Measurements from ENCODE around the gene PLEKHH2.

The PLEKHH2 gene

GRCh38 chr2:43796206-43796605 is 159.1 kb downstream of the PLEKHH2 start:
- TF ChIP-seq ZNF565 (CRISPR knock-in tag; conservative IDR thresholded peaks at IDR 0.05; ENCODE audit: low read depth) (no peak), BACH2 (CRISPR knock-in tag; IDR thresholded peaks at IDR 0.05; ENCODE audit: borderline replicate concordance) (no peak), TCF4 (CRISPR knock-in tag; IDR thresholded peaks at IDR 0.05; ENCODE audit: borderline replicate concordance) (no peak), TOX (CRISPR knock-in tag; IDR thresholded peaks at IDR 0.05; ENCODE audit: borderline replicate concordance) (no peak), ZC3H10 (CRISPR knock-in tag; IDR thresholded peaks at IDR 0.05) (no peak), SNAI2 (CRISPR knock-in tag; IDR thresholded peaks at IDR 0.05) (no peak), RARB (CRISPR knock-in tag; IDR thresholded peaks at IDR 0.05) (no peak), ARNTL (CRISPR knock-in tag; IDR thresholded peaks at IDR 0.05; ENCODE audit: borderline replicate concordance, low read depth) (no peak), PPARA (CRISPR knock-in tag; IDR thresholded peaks at IDR 0.05; ENCODE audit: borderline replicate concordance) (no peak), GLIS3 (CRISPR knock-in tag; IDR thresholded peaks at IDR 0.05) (no peak)
- TF ChIP-seq, protein P1, sequence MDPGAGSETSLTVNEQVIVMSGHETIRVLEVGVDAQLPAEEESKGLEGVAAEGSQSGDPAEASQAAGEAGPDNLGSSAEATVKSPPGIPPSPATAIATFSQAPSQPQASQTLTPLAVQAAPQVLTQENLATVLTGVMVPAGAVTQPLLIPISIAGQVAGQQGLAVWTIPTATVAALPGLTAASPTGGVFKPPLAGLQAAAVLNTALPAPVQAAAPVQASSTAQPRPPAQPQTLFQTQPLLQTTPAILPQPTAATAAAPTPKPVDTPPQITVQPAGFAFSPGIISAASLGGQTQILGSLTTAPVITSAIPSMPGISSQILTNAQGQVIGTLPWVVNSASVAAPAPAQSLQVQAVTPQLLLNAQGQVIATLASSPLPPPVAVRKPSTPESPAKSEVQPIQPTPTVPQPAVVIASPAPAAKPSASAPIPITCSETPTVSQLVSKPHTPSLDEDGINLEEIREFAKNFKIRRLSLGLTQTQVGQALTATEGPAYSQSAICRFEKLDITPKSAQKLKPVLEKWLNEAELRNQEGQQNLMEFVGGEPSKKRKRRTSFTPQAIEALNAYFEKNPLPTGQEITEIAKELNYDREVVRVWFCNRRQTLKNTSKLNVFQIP (CRISPR knock-in tag; IDR thresholded peaks at IDR 0.05; ENCODE audit: borderline replicate concordance, low read depth), result no peak
- TF ChIP-seq, protein P2, sequence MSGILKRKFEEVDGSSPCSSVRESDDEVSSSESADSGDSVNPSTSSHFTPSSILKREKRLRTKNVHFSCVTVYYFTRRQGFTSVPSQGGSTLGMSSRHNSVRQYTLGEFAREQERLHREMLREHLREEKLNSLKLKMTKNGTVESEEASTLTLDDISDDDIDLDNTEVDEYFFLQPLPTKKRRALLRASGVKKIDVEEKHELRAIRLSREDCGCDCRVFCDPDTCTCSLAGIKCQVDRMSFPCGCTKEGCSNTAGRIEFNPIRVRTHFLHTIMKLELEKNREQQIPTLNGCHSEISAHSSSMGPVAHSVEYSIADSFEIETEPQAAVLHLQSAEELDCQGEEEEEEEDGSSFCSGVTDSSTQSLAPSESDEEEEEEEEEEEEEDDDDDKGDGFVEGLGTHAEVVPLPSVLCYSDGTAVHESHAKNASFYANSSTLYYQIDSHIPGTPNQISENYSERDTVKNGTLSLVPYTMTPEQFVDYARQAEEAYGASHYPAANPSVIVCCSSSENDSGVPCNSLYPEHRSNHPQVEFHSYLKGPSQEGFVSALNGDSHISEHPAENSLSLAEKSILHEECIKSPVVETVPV (CRISPR knock-in tag; IDR thresholded peaks at IDR 0.05), result no peak
- TF ChIP-seq, protein P3, sequence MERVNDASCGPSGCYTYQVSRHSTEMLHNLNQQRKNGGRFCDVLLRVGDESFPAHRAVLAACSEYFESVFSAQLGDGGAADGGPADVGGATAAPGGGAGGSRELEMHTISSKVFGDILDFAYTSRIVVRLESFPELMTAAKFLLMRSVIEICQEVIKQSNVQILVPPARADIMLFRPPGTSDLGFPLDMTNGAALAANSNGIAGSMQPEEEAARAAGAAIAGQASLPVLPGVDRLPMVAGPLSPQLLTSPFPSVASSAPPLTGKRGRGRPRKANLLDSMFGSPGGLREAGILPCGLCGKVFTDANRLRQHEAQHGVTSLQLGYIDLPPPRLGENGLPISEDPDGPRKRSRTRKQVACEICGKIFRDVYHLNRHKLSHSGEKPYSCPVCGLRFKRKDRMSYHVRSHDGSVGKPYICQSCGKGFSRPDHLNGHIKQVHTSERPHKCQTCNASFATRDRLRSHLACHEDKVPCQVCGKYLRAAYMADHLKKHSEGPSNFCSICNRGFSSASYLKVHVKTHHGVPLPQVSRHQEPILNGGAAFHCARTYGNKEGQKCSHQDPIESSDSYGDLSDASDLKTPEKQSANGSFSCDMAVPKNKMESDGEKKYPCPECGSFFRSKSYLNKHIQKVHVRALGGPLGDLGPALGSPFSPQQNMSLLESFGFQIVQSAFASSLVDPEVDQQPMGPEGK (CRISPR knock-in tag; IDR thresholded peaks at IDR 0.05; ENCODE audit: borderline replicate concordance), result no peak
- no peak for ATAC-seq

- TF ChIP-seq RARB (CRISPR knock-in tag; IDR thresholded peaks at IDR 0.05) (no peak), ZFP30 (CRISPR knock-in tag; IDR thresholded peaks at IDR 0.05) (no peak), CREB5 (CRISPR knock-in tag; IDR thresholded peaks at IDR 0.05; ENCODE audit: low read depth) (no peak), BACH2 (CRISPR knock-in tag; IDR thresholded peaks at IDR 0.05; ENCODE audit: borderline replicate concordance) (no peak), ZFP3 (CRISPR knock-in tag; IDR thresholded peaks at IDR 0.05) (no peak), ESRRG (CRISPR knock-in tag; IDR thresholded peaks at IDR 0.05) (no peak), ZC3H10 (CRISPR knock-in tag; IDR thresholded peaks at IDR 0.05) (no peak), SNAI2 (CRISPR knock-in tag; IDR thresholded peaks at IDR 0.05) (no peak), GLIS3 (CRISPR knock-in tag; IDR thresholded peaks at IDR 0.05) (no peak), PPARA (CRISPR knock-in tag; IDR thresholded peaks at IDR 0.05; ENCODE audit: borderline replicate concordance) (no peak), ISL1 (CRISPR knock-in tag; IDR thresholded peaks at IDR 0.05) (no peak), TOX (CRISPR knock-in tag; IDR thresholded peaks at IDR 0.05; ENCODE audit: borderline replicate concordance) (no peak)
- TF ChIP-seq, protein P4, sequence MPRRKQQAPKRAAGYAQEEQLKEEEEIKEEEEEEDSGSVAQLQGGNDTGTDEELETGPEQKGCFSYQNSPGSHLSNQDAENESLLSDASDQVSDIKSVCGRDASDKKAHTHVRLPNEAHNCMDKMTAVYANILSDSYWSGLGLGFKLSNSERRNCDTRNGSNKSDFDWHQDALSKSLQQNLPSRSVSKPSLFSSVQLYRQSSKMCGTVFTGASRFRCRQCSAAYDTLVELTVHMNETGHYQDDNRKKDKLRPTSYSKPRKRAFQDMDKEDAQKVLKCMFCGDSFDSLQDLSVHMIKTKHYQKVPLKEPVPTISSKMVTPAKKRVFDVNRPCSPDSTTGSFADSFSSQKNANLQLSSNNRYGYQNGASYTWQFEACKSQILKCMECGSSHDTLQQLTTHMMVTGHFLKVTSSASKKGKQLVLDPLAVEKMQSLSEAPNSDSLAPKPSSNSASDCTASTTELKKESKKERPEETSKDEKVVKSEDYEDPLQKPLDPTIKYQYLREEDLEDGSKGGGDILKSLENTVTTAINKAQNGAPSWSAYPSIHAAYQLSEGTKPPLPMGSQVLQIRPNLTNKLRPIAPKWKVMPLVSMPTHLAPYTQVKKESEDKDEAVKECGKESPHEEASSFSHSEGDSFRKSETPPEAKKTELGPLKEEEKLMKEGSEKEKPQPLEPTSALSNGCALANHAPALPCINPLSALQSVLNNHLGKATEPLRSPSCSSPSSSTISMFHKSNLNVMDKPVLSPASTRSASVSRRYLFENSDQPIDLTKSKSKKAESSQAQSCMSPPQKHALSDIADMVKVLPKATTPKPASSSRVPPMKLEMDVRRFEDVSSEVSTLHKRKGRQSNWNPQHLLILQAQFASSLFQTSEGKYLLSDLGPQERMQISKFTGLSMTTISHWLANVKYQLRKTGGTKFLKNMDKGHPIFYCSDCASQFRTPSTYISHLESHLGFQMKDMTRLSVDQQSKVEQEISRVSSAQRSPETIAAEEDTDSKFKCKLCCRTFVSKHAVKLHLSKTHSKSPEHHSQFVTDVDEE (CRISPR knock-in tag; IDR thresholded peaks at IDR 0.05), result no peak
- TF ChIP-seq, protein P3 (CRISPR knock-in tag; IDR thresholded peaks at IDR 0.05; ENCODE audit: borderline replicate concordance), result no peak
- TF ChIP-seq, protein P1 (CRISPR knock-in tag; IDR thresholded peaks at IDR 0.05; ENCODE audit: borderline replicate concordance, low read depth), result no peak
- ATAC-seq, result 0 out of 3 replicates have a peak, but pooled peaks have one; percentile 42
Observed at GRCh38 chr2:43798300-43798699, 161.2 kb downstream of the PLEKHH2 start.

Data from SK-N-SH treated with all-trans-retinoic acid at 6 μM for 48 hours (cell line).